Tibial nerve (tissue), 3 donors: Measurements from ENCODE around the gene NDC1.

Experiments
- POLR2A ChIP-seq, 2 donors: fragments of 450-650 bp; IDR thresholded peaks; one replicate each; pipeline ENCODE4 v1.6.1; 2017; ENCODE audit warnings: antibody characterized with exemption in 2 of 2, mild to moderate bottlenecking in 2 of 2, moderate library complexity in 2 of 2
- TF ChIP-seq, protein P1 (sequence below), 5 experiments: fragments of 200-600 bp in 3 of 5; fragments of 450-650 bp in 2 of 5; sonication (generic) in 3 of 5; IDR thresholded peaks; one replicate each; pipeline ENCODE4 v1.5.1; 2016 to 2019; ENCODE audit warnings: antibody characterized with exemption in 5 of 5, mild to moderate bottlenecking in 3 of 5, moderate library complexity in 2 of 5

DNA sequence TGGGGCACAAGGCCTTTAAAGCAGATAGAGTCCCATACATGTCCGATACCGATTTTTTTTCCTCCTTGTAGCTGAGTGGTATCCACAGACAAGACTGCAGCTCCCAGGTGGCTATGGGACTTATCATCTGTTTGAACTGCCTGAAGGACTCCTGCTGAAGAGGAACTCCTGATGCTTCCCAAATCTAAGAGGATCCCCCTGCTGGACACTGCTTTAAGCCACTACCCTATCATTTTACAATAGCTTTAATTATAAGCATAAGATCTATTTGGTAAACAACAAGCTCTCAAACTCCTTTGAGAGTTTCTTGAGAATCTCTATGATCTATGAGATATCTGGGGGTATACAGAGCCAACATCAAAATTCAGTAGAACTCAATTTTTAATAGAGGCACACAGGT lies 11.7 kb downstream of the NDC1 start:
- TF ChIP-seq, protein P1, sequence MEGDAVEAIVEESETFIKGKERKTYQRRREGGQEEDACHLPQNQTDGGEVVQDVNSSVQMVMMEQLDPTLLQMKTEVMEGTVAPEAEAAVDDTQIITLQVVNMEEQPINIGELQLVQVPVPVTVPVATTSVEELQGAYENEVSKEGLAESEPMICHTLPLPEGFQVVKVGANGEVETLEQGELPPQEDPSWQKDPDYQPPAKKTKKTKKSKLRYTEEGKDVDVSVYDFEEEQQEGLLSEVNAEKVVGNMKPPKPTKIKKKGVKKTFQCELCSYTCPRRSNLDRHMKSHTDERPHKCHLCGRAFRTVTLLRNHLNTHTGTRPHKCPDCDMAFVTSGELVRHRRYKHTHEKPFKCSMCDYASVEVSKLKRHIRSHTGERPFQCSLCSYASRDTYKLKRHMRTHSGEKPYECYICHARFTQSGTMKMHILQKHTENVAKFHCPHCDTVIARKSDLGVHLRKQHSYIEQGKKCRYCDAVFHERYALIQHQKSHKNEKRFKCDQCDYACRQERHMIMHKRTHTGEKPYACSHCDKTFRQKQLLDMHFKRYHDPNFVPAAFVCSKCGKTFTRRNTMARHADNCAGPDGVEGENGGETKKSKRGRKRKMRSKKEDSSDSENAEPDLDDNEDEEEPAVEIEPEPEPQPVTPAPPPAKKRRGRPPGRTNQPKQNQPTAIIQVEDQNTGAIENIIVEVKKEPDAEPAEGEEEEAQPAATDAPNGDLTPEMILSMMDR (IDR thresholded peaks at IDR 0.05), result no peak
- TF ChIP-seq POLR2A (IDR thresholded peaks at IDR 0.05), result no peak
